Measurements from ENCODE around the gene SOX13. TPM values are rescaled to one million over a fixed set of nuclear protein-coding genes. Genes with fewer than 3 reads are reported as not detected.

SOX13 gene
- total RNA-seq, 4 donors from 2014 or later, result 12.1 to 34.1 (median 33.4) TPM

DNA sequence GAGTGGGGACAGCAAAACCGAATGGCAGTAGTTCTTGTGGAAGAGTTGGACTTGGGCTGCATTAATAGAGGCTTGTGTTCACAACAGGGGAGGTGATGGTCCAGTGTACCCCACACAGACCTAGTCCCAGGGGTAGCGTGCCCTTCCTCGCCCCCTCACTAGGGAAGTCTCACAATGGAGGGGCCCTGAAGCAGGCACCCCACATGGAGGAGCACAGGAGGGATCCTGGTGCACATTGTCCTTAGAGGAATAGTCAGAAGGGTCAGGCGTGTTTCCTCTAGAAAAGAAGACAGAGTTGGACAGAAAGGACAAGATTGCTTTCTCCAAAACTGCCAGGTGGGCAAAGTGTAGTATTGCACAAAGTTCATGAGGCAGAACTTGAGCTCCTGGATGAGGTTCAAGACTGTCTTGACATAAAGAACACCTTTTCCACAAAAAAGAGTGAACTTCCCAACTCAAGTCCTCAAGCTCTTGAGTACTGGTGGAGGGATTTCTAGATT lies 55.6 kb downstream of the SOX13 start:
- DNase-seq, result no peak
- no peaks in the 10 kb centered on the region for H3K27me3 ChIP-seq

GRCh38 chr1:204128964-204129896 lies 56.3 kb downstream of the SOX13 start:
- H3K27ac ChIP-seq, result peak overlapping the region in 2 of 4 donors; percentile 57 to 68
- TF ChIP-seq, protein P1, sequence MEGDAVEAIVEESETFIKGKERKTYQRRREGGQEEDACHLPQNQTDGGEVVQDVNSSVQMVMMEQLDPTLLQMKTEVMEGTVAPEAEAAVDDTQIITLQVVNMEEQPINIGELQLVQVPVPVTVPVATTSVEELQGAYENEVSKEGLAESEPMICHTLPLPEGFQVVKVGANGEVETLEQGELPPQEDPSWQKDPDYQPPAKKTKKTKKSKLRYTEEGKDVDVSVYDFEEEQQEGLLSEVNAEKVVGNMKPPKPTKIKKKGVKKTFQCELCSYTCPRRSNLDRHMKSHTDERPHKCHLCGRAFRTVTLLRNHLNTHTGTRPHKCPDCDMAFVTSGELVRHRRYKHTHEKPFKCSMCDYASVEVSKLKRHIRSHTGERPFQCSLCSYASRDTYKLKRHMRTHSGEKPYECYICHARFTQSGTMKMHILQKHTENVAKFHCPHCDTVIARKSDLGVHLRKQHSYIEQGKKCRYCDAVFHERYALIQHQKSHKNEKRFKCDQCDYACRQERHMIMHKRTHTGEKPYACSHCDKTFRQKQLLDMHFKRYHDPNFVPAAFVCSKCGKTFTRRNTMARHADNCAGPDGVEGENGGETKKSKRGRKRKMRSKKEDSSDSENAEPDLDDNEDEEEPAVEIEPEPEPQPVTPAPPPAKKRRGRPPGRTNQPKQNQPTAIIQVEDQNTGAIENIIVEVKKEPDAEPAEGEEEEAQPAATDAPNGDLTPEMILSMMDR (IDR thresholded peaks at IDR 0.05), result peak; percentile 89 to 97 (median 94)
- TF ChIP-seq EP300 (IDR thresholded peaks at IDR 0.05; ENCODE audit: low read depth) (no peak), POLR2AphosphoS5 (IDR thresholded peaks at IDR 0.05) (peak in 1 of 3 donors; percentile 54), POLR2A (IDR thresholded peaks at IDR 0.05) (no peak)
- DNase-seq, result peak; percentile 73
- no peaks in the 10 kb centered on the region for H3K9me3 ChIP-seq
- WGBS, 2 donors (ENCODE audit: low coverage in 1 of 2), result 11% methylated on average over 26 of the region's 29 CpGs; no CpG with 5 or more reads in 1 of the 2 donors
- no peaks in the 10 kb centered on the region for H3K27me3 ChIP-seq
- peaks cover 11 to 32% (median 17%) of the 10 kb centered on the region in 4 donors for H3K4me1 ChIP-seq
- in situ Hi-C loops (cut with MboI; ENCODE audit: low pct_ligation_motif_present in 1 of 4, low pct_unique_long_range_greater_than_20kb in 1 of 4, low sequenced_read_pairs in 3 of 4) (loop anchor here (5.0 to 10.0 kb wide), 5 partner anchors 54 to 267 kb away; partner anchors contain the start of genes SOX13 (in 2 of the 4) and SNRPE (in 1 of the 4)), intact Hi-C loops (cut with DNase I; ENCODE audit: low total_unique reads) (no loop called here)
- peak overlapping the region in 3 of 4 donors; percentile 20 to 36 (median 23) for H3K4me3 ChIP-seq
- peaks cover 0 to 7% (median 0%) of the 10 kb centered on the region in 4 donors for H3K36me3 ChIP-seq

More for the DNA sequence above, 55.6 kb downstream of the SOX13 start:
- in situ Hi-C loops (cut with MboI; ENCODE audit: low pct_ligation_motif_present in 1 of 4, low pct_unique_long_range_greater_than_20kb in 1 of 4, low sequenced_read_pairs in 3 of 4), result loop anchor here (5.0 to 10.0 kb wide), 5 partner anchors 54 to 266 kb away; partner anchors contain the start of genes SOX13 (in 2 of the 4) and SNRPE (in 1 of the 4)
- peaks cover 11 to 32% (median 17%) of the 10 kb centered on the region in 4 donors for H3K4me1 ChIP-seq
- 33 to 66% methylated on average over 1 to 4 of the region's 4 CpGs for WGBS, 2 donors (ENCODE audit: low coverage in 1 of 2)
- H3K27ac ChIP-seq, result peak overlapping the region in 2 of 4 donors; percentile 57 to 68
- peak overlapping the region in 1 of 4 donors; percentile 36 for H3K4me3 ChIP-seq
- H3K9me3 ChIP-seq, result no peaks in the 10 kb centered on the region
- intact Hi-C loops (cut with DNase I; ENCODE audit: low total_unique reads), result no loop called here
- peaks cover 0 to 11% (median 0%) of the 10 kb centered on the region in 4 donors for H3K36me3 ChIP-seq
- TF ChIP-seq, protein P1 (IDR thresholded peaks at IDR 0.05), result no peak
- TF ChIP-seq EP300 (IDR thresholded peaks at IDR 0.05; ENCODE audit: low read depth) (no peak), POLR2AphosphoS5 (IDR thresholded peaks at IDR 0.05) (no peak), POLR2A (IDR thresholded peaks at IDR 0.05) (no peak)

DNA sequence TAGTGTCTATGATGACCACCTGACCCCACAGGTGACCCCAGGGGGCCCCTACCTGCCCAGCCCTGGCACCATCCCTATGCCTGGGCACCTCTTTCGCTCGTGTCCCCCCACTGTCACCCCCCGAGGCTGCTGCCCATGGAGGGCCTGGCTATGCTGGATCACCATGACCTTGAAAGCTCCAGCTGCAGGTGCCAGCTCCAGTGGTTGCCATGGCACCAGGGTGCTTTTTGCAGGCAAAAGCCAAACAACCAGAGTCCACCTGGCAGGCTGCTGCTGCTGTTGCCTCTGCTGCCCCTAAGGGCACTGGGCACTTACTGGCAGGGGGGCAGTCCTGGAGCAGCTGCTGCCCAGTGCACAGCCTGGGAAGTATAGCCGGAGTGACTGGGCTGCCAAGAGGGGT lies 57.3 kb downstream of the SOX13 start:
- intact Hi-C loops (cut with DNase I; ENCODE audit: low total_unique reads), result loop anchor here (2.0 kb wide), 1 partner anchor 269 kb away; the partner anchor contains the start of gene SNRPE
- peaks cover 11 to 32% (median 17%) of the 10 kb centered on the region in 4 donors for H3K4me1 ChIP-seq

More for the DNA sequence above, 57.3 kb downstream of the SOX13 start:
- Histone ChIP-seq H3K27me3 (no peaks in the 10 kb centered on the region), H3K9me3 (no peaks in the 10 kb centered on the region), H3K36me3 (peaks cover 0 to 7% (median 0%) of the 10 kb centered on the region in 4 donors), H3K27ac (no peak overlapping the region), H3K4me3 (no peak overlapping the region)
- 77% methylated on average over 4 of the region's 4 CpGs; no CpG with 5 or more reads in 1 of the 2 donors for WGBS, 2 donors (ENCODE audit: low coverage in 1 of 2)
- in situ Hi-C loops (cut with MboI; ENCODE audit: low pct_ligation_motif_present in 1 of 4, low pct_unique_long_range_greater_than_20kb in 1 of 4, low sequenced_read_pairs in 3 of 4), result no loop called here
- no peak for DNase-seq
- no peak for TF ChIP-seq POLR2AphosphoS5 (IDR thresholded peaks at IDR 0.05)
- no peak for TF ChIP-seq POLR2A (IDR thresholded peaks at IDR 0.05)
- TF ChIP-seq, protein P1 (IDR thresholded peaks at IDR 0.05), result no peak
- TF ChIP-seq EP300 (IDR thresholded peaks at IDR 0.05; ENCODE audit: low read depth), result no peak

Measured in transverse colon (tissue), 4 donors.